Keratinocyte (primary cell): ENCODE data around the gene MDGA2.

ENCODE experiments used
- EZH2 ChIP-seq: IDR thresholded peaks from one replicate; pipeline ENCODE4 v1.6.1; 2012; ENCODE audit warnings: inconsistent platforms, mild to moderate bottlenecking, low read length, moderate library complexity
- TF ChIP-seq, protein P1 (sequence below), 3 experiments: IDR thresholded peaks in 1 of 3; conservative IDR thresholded peaks in 1 of 3; optimal IDR thresholded peaks in 1 of 3; 2 replicates in 2 of 3; 3 replicates in 1 of 3; pipeline versions ENCODE3 to v1.5.1; 2011; ENCODE audit warnings: low read length in 3 of 3, mild to moderate bottlenecking in 3 of 3, moderate library complexity in 2 of 3, control low read depth in 1 of 3, inconsistent platforms in 1 of 3; ENCODE audit not compliant: insufficient read depth in 2 of 3; ENCODE audit errors: extremely low read depth in 1 of 3

DNA sequence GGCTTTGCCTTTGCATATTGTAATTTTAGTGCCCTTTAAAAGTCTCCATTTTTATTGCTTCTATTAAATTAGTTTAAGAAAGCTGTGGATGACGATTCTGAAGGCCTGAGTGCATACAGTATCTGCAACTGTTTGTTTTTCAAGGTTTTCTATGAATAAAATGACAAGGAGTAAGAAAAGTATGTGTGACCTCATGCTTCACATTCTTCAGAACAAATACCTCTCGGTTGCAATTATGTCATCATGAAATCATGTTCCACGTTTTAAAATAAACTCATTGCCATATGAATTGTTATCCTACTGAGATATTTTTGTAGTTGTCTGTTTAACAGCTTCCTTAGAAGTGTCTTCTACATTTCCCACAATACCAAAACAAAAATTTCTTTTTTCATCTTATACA lies 374.6 kb downstream of the MDGA2 start:
- TF ChIP-seq, protein P1, sequence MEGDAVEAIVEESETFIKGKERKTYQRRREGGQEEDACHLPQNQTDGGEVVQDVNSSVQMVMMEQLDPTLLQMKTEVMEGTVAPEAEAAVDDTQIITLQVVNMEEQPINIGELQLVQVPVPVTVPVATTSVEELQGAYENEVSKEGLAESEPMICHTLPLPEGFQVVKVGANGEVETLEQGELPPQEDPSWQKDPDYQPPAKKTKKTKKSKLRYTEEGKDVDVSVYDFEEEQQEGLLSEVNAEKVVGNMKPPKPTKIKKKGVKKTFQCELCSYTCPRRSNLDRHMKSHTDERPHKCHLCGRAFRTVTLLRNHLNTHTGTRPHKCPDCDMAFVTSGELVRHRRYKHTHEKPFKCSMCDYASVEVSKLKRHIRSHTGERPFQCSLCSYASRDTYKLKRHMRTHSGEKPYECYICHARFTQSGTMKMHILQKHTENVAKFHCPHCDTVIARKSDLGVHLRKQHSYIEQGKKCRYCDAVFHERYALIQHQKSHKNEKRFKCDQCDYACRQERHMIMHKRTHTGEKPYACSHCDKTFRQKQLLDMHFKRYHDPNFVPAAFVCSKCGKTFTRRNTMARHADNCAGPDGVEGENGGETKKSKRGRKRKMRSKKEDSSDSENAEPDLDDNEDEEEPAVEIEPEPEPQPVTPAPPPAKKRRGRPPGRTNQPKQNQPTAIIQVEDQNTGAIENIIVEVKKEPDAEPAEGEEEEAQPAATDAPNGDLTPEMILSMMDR (optimal IDR thresholded peaks at IDR 0.05 in 1 of 3, IDR thresholded peaks at IDR 0.05 in 1 of 3, conservative IDR thresholded peaks at IDR 0.05 in 1 of 3; ENCODE audit: extremely low read depth in 1 of 3, insufficient read depth in 2 of 3, low read length in 3 of 3) = no peak
- TF ChIP-seq EZH2 = no peak
